HG03575 (cell line): ENCODE data around the gene ZFY.
"Not testable (repeated sequence)": the region's sequence is repeated elsewhere in the genome, so short reads cannot be mapped to it uniquely, and the experiment has no call there.

Source experiments
- ATAC-seq: cut with Tn5 transposase; IDR thresholded peaks from one replicate; pipeline ENCODE4 v1.9.1; 2021; ENCODE audit not compliant: unreplicated experiment, insufficient number of reproducible peaks, low FRiP score; ENCODE audit errors: extremely low read depth

Gene ZFY

GRCh38 chrY:2965629-2966028 lies 30.4 kb downstream of the ZFY start:
- no peak for ATAC-seq

- ATAC-seq: no peak
Observed at GRCh38 chrY:2969561-2969960, 34.4 kb downstream of the ZFY start.

GRCh38 chrY:2972708-2973107 lies 37.5 kb downstream of the ZFY start:
- ATAC-seq: no peak

- ATAC-seq: no peak
Observed at GRCh38 chrY:2973110-2973751, 38.0 kb downstream of the ZFY start.

DNA sequence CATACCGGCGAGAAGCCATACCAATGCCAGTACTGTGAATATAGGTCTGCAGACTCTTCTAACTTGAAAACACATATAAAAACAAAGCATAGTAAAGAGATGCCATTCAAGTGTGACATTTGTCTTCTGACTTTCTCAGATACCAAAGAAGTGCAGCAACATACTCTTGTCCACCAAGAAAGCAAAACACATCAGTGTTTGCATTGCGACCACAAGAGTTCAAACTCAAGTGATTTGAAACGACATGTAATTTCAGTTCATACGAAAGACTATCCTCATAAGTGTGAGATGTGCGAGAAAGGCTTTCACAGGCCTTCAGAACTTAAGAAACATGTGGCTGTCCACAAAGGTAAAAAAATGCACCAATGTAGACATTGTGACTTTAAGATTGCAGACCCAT lies 44.1 kb downstream of the ZFY start:
- no peak for ATAC-seq

GRCh38 chrY:2984491-2984890 lies 49.3 kb downstream of the ZFY start:
- no peak for ATAC-seq

DNA sequence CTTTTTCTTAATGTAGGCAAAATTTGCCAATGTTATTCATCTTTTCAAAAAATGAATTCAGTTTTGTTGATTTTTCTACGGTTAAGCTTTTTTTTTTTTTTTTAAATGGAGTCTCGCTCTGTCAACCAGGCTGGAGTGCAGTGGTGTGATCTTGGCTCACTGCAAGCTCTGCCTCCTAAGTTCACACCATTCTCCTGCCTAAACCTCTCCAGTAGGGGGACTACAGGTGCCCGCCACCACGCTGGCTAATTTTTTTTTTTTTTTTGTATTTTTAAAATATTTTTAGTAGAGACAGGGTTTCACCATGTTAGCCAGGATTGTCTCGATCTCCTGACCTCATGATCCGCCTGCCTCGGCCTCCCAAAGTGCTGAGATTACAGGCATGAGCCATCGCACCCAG lies 52.0 kb downstream of the ZFY start:
- ATAC-seq: not testable (repeated sequence)

DNA sequence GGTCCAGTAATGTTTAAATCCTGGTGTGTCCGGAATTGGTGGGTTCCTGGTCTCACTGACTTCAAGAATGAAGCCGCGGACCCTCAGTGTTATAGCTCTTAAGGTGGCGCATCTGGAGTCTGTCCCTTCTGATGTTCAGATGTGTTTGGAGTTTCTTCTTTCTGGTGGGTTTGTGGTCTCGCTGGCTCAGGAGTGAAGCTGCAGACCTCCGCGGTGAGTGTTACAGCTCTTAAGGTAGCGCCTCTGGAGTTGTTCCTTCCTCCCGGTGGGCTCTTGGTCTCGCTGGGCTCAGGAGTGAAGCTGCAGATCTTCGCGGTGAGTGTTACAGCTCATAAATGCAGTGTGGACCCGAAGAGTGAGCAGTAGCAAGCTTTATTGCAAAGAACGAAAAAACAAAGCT lies 62.2 kb downstream of the ZFY start:
- ATAC-seq: not testable (repeated sequence)

- ATAC-seq: no peak
Observed at GRCh38 chrY:3002190-3002589, 67.0 kb downstream of the ZFY start.

DNA sequence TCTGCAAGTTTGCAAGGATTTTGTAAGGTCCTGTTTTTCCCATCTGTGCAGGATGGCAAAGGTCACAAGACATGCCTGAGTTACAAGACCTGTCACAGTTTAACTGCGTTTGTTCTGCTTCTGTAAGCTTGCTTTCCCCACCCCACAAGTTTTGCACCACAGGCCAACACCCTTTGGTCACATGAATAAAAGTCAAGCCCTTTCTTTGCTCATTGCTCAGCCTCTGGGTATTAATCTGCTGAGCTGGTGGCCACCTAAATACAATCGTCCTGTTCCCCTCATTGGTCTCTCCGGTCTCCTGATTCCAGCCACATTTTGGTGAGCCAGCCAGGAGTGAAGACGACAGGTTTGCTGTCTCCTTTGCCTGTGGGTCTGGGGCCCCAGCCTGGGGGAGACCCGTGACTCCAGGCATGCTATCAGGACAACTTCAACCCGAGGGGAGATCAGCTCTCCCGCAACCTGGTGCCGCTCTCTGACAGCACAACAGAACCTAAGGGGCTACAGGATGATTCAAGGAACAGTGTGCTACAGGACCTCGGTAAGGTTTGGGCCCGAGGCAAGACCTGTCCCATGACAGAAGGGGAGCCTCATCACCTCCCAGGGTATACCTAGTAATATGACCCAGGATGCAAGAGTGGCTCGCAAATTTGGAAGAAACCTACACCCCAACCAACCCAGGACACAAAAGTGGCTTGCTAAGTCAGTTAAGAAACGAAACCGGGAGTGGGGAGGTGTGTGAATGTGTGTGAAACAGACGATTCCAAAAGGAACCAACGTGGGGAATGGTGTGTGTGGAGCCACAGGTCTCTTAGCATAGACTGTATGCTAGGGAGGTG lies 67.7 kb downstream of the ZFY start:
- no peak for ATAC-seq

DNA sequence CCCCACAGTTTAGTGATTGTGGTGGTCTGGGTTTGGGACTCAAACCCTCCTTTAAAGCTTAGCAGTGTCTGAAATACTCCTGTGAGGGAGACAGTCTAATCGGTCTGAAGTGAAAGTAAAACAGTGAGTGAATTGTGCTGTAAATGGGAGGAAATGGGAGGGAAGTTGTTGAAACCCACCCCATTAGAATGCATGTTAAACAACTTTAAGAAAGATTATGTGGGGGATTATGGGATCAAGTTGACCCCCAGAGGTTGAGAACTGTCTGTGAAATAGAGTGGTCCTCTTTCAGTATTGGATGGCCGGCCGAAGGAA lies 68.3 kb downstream of the ZFY start:
- ATAC-seq: no peak

DNA sequence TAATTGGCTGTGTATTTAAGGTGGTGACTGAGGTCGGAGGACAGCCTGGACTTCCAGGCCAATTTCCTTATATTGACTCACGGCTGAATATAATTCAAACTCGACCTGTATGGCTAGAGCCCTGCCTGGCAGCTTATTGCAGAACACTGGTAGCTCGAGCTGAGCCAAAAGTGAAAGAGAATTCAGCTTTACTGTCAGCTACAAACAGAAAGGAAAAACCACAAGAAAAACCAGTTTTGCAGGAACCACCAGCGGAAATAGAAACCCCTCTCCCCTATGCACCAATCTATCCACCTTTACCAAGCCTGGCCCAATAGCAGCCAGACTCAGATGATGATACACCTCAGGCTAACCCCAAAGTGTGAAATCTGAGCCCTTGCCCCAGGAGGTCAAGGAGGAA lies 68.7 kb downstream of the ZFY start:
- no peak for ATAC-seq

GRCh38 chrY:3006031-3006430 lies 70.8 kb downstream of the ZFY start:
- not testable (repeated sequence) for ATAC-seq

DNA sequence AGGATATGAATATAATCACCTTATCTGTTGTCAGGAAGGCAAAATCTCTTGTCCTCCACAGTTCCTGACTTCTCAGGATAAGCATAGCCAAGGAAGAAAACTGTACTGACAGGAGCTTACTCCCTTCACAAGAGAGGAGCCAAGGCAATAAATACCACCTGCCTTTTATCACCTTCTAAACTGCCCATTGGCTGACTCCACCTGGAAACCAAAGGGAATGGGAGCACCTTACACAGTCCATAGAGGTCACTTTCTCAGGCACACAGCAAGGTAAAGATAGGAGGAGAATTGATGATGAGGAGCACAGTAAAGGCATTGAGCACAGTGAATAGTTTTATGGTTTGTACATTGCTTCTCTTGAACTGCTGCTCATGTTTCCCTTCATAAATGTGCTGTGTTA lies 72.8 kb downstream of the ZFY start:
- no peak for ATAC-seq

GRCh38 chrY:3012226-3012625 lies 77.0 kb downstream of the ZFY start:
- no peak for ATAC-seq

DNA sequence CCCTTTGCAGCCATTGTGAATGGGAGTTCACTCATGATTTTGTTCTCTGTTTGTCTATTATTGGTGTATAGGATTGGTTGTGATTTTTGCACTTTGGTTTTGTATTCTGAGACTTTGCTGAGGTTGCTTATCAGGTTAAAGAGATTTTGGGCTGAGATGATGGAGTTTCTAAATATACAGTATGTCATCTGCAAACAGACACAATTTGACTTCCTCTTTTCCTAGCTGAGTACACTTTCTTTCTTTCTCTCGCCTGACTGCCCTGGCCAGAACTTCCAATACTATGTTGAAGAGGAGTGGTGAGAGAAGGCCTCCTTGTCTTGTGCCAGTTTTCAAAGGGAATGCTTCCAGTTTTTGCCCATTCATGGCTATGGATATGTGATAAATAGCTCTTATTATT lies 81.4 kb downstream of the ZFY start:
- ATAC-seq: no peak

DNA sequence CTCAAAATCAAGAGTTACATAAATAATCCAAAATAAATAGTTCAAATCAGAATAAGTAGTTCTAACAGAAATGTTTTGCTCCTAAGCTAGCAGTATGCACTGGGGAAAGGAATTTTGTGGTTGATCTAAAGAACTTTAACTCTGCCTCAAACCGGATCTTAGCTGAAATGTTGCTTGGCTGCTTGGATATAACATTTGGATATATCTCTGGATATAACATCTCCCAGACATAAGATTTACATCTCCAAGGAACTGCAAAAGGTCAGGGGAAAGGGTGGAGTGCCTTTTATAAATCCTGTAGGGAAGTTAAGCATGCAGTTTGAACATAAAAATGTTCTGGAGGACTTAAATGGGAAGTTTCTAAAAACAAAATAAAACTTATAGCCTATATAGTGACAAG lies 83.4 kb downstream of the ZFY start:
- no peak for ATAC-seq

GRCh38 chrY:3019584-3019983 lies 84.4 kb downstream of the ZFY start:
- no peak for ATAC-seq

GRCh38 chrY:3021176-3021575 lies 86.0 kb downstream of the ZFY start:
- no peak for ATAC-seq

GRCh38 chrY:3023606-3024005 lies 88.4 kb downstream of the ZFY start:
- ATAC-seq: no peak

DNA sequence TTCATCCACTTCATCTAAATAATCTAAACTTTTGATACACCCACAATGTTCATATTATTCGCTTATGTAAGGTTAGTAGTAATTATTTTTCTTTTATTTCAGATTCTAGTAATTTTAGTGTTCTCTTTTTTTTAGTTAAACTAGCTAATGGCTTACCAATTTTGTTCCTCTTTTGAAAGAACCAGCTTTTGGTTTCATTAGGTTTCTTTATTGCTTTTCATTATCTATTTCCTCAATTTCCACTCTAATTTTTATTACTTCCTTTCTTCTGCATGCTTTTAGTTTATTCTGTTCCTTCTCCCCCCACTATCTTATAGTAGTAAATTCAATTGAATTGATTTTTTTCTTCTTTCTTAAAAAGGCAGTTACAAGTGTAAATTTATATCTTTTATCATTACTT lies 90.2 kb downstream of the ZFY start:
- no peak for ATAC-seq
